ENCODE data around the gene OAS2.

DNA sequence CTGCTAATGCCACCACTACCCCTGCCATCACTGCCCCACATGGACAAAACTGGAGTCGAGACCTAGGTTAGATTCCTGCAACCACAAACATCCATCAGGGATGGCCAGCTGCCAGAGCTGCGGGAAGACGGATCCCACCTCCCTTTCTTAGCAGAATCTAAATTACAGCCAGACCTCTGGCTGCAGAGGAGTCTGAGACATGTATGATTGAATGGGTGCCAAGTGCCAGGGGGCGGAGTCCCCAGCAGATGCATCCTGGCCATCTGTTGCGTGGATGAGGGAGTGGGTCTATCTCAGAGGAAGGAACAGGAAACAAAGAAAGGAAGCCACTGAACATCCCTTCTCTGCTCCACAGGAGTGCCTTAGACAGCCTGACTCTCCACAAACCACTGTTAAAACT lies 7.1 kb upstream of the OAS2 start:
- TF ChIP-seq EZH2 (IDR thresholded peaks at IDR 0.05; ENCODE audit: insufficient read depth, poor library complexity, severe bottlenecking) = no peak
- TF ChIP-seq EZH2phosphoT487 (IDR thresholded peaks at IDR 0.05; ENCODE audit: insufficient read depth, low read depth) = no peak
